Spleen (tissue), 11 donors: ENCODE data around the gene HMGXB4. TPM values are rescaled to one million over a fixed set of nuclear protein-coding genes. Genes with fewer than 3 reads are reported as not detected.

ENCODE experiments used
- DNase-seq: peaks from one replicate; pipeline ENCODE4 v3.0.0-alpha.2; 2020
- H3K27ac ChIP-seq, 8 donors: fragments of 200-600 bp; sonication (generic) in 7 of 8; 1 replicate in 4 of 8; 2 replicates in 4 of 8; pipeline versions ENCODE4 v1.5.0 to v1.8.0; 2016 to 2021; ENCODE audit warnings: inconsistent platforms in 4 of 8, mild to moderate bottlenecking in 4 of 8, moderate library complexity in 1 of 8
- H3K27me3 ChIP-seq, 7 donors: fragments of 200-600 bp; sonication (generic) in 6 of 7; replicated peaks in 1 of 7; 1 replicate in 4 of 7; 2 replicates in 3 of 7; pipeline versions ENCODE4 v1.5.0 to v1.8.0; 2016 to 2021; ENCODE audit warnings: inconsistent platforms in 3 of 7, mild to moderate bottlenecking in 1 of 7
- H3K36me3 ChIP-seq, 6 donors: fragments of 200-600 bp; sonication (generic) in 5 of 6; 1 replicate in 4 of 6; 2 replicates in 2 of 6; pipeline versions ENCODE4 v1.5.0 to v1.8.0; 2016 to 2021; ENCODE audit warnings: inconsistent platforms in 2 of 6
- H3K4me1 ChIP-seq, 6 donors: fragments of 200-600 bp; sonication (generic) in 5 of 6; 1 replicate in 3 of 6; 2 replicates in 3 of 6; pipeline versions ENCODE4 v1.5.0 to v1.8.0; 2016 to 2021; ENCODE audit warnings: inconsistent platforms in 3 of 6
- H3K4me3 ChIP-seq, 8 donors: fragments of 200-600 bp; sonication (generic) in 7 of 8; 1 replicate in 4 of 8; 2 replicates in 4 of 8; pipeline versions ENCODE4 v1.5.0 to v1.8.0; 2016 to 2021; ENCODE audit warnings: inconsistent platforms in 4 of 8, mild to moderate bottlenecking in 4 of 8, moderate library complexity in 2 of 8
- H3K9me3 ChIP-seq, 8 donors: fragments of 200-600 bp; sonication (generic) in 7 of 8; 1 replicate in 4 of 8; 2 replicates in 4 of 8; pipeline versions ENCODE4 v1.5.0 to v1.8.0; 2016 to 2021; ENCODE audit warnings: inconsistent platforms in 4 of 8
- POLR2A ChIP-seq, 3 donors: fragments of 450-650 bp; IDR thresholded peaks; one replicate each; pipeline ENCODE4 v1.5.1; 2017; ENCODE audit warnings: antibody characterized with exemption in 3 of 3, mild to moderate bottlenecking in 1 of 3
- POLR2AphosphoS5 ChIP-seq, 3 donors: sonication (generic); formaldehyde crosslinking; IDR thresholded peaks; one replicate each; pipeline ENCODE4 v1.5.1; 2017; ENCODE audit warnings: antibody characterized with exemption in 3 of 3
- WGBS, 5 donors: extraction: QIAGEN DNeasy Blood & Tissue Kit in 3 of 5; methylation state at CpG; one replicate each; pipeline versions ENCODE4 v1.1.5 to v1.1.7; 2013 to 2018; 5-methylcytosine and 5-hydroxymethylcytosine counted together
- intact Hi-C: fragments of 100-400 bp; cut with DNase I; formaldehyde crosslinking; loops from one replicate; pipeline ENCODE4 v1.15.0; 2023; ENCODE audit warnings: low total_unique reads
- polyA plus RNA-seq, 3 donors: library from polyadenylated mRNA; stranded (reverse); fragments of 200-250 nt; gene quantifications; one replicate each; pipeline ENCODE4 v1.2.1, GENCODE V29; 2013
- total RNA-seq, 7 donors: library from RNA; depleted of rRNA in 3 of 7; stranded (reverse); fragments of >200 nt in 3 of 7; fragmentation: NEBNext Ultra II Directional in 4 of 7; extraction: Animal tissue kit (Norgen Biotek cat#: 25700) in 4 of 7; gene quantifications; one replicate each; pipeline versions ENCODE4 v1.1.0 to v1.2.1, GENCODE V29; 2016 to 2021
- TF ChIP-seq, protein P1 (sequence below), 11 experiments: fragments of 200-600 bp in 7 of 11; fragments of 450-650 bp in 4 of 11; sonication (generic) in 4 of 11; IDR thresholded peaks in 8 of 11; conservative IDR thresholded peaks in 3 of 11; 1 replicate in 7 of 11; 2 replicates in 4 of 11; pipeline versions ENCODE4 v1.4.0 to v1.8.0; 2016 to 2021; ENCODE audit warnings: antibody characterized with exemption in 11 of 11, inconsistent platforms in 4 of 11, mild to moderate bottlenecking in 1 of 11
- donor health status: healthy with polysubstance abuse.
- donor health status: DM: no; HTN: no; CAD: no; lungs with moderate emphysema.
- donor health status: DM: no; HTN: no; CAD: no.
- donor health status: Bipolar disorder and iron deficiency.
- donor health status: healthy.
- donor health status: DM: no; HTN: no; CAD: no.
- donor health status: DM: yes; HTN: yes; CAD: no.

The HMGXB4 gene
- total and polyA plus RNA-seq, 10 donors, result 4.0 to 24.6 (median 19.5) TPM

DNA sequence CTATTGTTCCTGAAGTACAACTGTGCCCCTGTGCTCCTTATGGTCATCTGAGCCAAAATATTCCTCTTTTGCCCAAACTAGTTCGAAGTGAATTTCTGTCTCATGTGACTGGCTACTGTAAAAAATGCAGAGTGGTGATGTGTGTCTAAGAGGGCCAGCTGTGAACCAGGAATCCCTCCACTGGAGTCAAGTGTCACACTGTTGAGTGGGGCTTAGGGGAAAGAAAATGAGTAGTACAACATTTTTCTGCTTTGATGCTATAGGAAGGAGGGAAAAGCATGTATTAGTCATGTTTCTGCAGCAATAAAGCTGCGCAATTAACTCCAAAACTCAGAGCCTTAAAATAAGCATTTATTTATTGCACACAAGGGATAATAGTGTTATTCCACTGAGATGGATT lies 39.8 kb upstream of the HMGXB4 start:
- no peak for DNase-seq
- H3K36me3 ChIP-seq, result no peaks in the 10 kb centered on the region
- TF ChIP-seq POLR2AphosphoS5 (IDR thresholded peaks at IDR 0.05) (no peak), POLR2A (IDR thresholded peaks at IDR 0.05) (no peak)
- TF ChIP-seq, protein P1, sequence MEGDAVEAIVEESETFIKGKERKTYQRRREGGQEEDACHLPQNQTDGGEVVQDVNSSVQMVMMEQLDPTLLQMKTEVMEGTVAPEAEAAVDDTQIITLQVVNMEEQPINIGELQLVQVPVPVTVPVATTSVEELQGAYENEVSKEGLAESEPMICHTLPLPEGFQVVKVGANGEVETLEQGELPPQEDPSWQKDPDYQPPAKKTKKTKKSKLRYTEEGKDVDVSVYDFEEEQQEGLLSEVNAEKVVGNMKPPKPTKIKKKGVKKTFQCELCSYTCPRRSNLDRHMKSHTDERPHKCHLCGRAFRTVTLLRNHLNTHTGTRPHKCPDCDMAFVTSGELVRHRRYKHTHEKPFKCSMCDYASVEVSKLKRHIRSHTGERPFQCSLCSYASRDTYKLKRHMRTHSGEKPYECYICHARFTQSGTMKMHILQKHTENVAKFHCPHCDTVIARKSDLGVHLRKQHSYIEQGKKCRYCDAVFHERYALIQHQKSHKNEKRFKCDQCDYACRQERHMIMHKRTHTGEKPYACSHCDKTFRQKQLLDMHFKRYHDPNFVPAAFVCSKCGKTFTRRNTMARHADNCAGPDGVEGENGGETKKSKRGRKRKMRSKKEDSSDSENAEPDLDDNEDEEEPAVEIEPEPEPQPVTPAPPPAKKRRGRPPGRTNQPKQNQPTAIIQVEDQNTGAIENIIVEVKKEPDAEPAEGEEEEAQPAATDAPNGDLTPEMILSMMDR (IDR thresholded peaks at IDR 0.05 in 8 of 11, conservative IDR thresholded peaks at IDR 0.05 in 3 of 11), result no peak

DNA sequence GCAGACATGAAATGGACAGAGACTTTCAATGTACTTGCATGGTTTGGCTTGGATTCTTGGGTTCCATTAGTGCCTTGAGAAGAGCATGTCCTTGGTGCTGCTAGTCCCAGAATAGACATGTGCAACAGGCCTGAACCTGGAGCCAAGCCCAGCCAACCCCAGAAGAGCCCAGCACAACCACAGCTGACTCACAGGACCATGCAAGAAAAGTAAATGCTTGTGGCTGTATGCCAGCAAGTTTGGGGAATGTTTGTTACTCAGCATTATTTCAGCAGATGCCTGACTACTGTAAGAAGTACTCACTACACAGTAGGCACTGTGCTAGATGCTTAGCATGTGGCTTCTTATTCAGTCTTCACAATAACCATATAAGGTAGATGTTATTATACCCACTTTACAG lies 39.2 kb upstream of the HMGXB4 start:
- Histone ChIP-seq H3K4me3 (no peak overlapping the region), H3K4me1 (no peaks in the 10 kb centered on the region), H3K27ac (no peak overlapping the region), H3K27me3 (peaks cover 0 to 16% (median 0%) of the 10 kb centered on the region in 7 donors), H3K9me3 (peaks cover 0 to 2% (median 0%) of the 10 kb centered on the region in 8 donors), H3K36me3 (no peaks in the 10 kb centered on the region)
- TF ChIP-seq POLR2AphosphoS5 (IDR thresholded peaks at IDR 0.05) (no peak), POLR2A (IDR thresholded peaks at IDR 0.05) (no peak)
- TF ChIP-seq, protein P1 (IDR thresholded peaks at IDR 0.05 in 8 of 11, conservative IDR thresholded peaks at IDR 0.05 in 3 of 11), result no peak
- DNase-seq, result no peak
- intact Hi-C loops, result no loop called here

More for the DNA sequence above, 39.8 kb upstream of the HMGXB4 start:
- no peak overlapping the region for H3K4me3 ChIP-seq
- H3K27ac ChIP-seq, result no peak overlapping the region
- peaks cover 0 to 2% (median 0%) of the 10 kb centered on the region in 8 donors for H3K9me3 ChIP-seq
- peaks cover 0 to 15% (median 0%) of the 10 kb centered on the region in 7 donors for H3K27me3 ChIP-seq
- intact Hi-C loops, result no loop called here
- WGBS, 5 donors, result 73 to 77% (median 75%) methylated on average over 2 of the region's 2 CpGs
- no peaks in the 10 kb centered on the region for H3K4me1 ChIP-seq

DNA sequence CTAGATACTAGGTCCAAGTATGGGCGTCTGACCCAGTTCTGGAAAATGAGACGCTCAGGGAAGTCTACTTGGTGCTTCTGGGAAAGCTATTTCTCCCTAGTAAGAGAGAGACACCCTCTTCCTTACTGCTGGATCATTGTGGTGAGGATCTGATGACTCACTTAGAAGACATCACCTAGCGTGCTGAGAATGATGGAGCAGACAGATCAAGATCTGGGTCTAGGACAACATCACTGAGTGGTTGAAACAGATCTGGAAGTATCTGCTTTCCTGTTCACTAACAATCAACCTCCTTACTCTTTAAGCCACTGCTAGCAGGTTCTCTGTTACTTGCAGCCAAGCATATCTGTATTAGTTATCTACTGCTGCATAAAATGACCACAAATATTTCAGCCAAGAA lies 38.3 kb upstream of the HMGXB4 start:
- H3K36me3 ChIP-seq, result no peaks in the 10 kb centered on the region
- WGBS, 5 donors, result 65 to 79% (median 74%) methylated on average over 3 of the region's 3 CpGs
- no peak for DNase-seq

DNA sequence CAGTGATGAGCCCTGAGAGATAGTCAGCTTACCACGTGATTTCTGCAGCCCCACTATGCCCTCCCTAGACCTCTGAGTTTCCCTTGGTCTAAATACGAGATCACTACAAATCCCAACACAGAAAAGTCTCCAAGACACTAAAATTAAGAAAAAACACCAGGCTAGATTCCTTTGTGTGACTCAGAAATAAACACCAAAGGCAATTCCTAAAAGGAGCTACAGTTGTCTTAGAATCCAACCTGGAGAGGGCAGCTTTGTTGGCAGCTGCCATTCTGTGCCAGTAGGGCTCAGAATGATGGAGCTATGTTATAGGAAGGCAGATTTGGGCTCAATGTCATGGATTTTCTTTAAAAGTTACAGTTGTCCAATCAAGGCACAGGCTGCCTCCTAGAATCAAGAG lies 37.1 kb upstream of the HMGXB4 start:
- Histone ChIP-seq H3K36me3 (no peaks in the 10 kb centered on the region), H3K27me3 (peaks cover 0 to 35% (median 4%) of the 10 kb centered on the region in 7 donors), H3K4me1 (no peaks in the 10 kb centered on the region), H3K4me3 (no peak overlapping the region), H3K9me3 (peaks cover 0 to 2% (median 0%) of the 10 kb centered on the region in 8 donors), H3K27ac (no peak overlapping the region)
- intact Hi-C loops, result no loop called here
- TF ChIP-seq, protein P1 (IDR thresholded peaks at IDR 0.05 in 8 of 11, conservative IDR thresholded peaks at IDR 0.05 in 3 of 11), result no peak
- no peak for TF ChIP-seq POLR2AphosphoS5 (IDR thresholded peaks at IDR 0.05)
- no peak for TF ChIP-seq POLR2A (IDR thresholded peaks at IDR 0.05)
- DNase-seq, result no peak
- 66 to 80% (median 78%) methylated on average over 2 of the region's 2 CpGs for WGBS, 5 donors

More for the DNA sequence above, 38.3 kb upstream of the HMGXB4 start:
- no peaks in the 10 kb centered on the region for H3K4me1 ChIP-seq
- intact Hi-C loops, result no loop called here
- TF ChIP-seq POLR2AphosphoS5 (IDR thresholded peaks at IDR 0.05) (no peak), POLR2A (IDR thresholded peaks at IDR 0.05) (no peak)
- TF ChIP-seq, protein P1 (IDR thresholded peaks at IDR 0.05 in 8 of 11, conservative IDR thresholded peaks at IDR 0.05 in 3 of 11), result no peak
- peaks cover 0 to 24% (median under 1%) of the 10 kb centered on the region in 7 donors for H3K27me3 ChIP-seq
- no peak overlapping the region for H3K4me3 ChIP-seq
- H3K9me3 ChIP-seq, result peaks cover 0 to 2% (median 0%) of the 10 kb centered on the region in 8 donors
- no peak overlapping the region for H3K27ac ChIP-seq
